DMS114 treated with DMSO at 0.1 percent for 48 hours (cell line): ENCODE results near the gene MPRIP.
"Not testable (repeated sequence)": the region's sequence is repeated elsewhere in the genome, so short reads cannot be mapped to it uniquely, and the experiment has no call there.

Experiments
- DNase-seq: peaks from one replicate; lab custom pipeline; 2025; ENCODE audit not compliant: unreplicated experiment; lab: John Stamatoyannopoulos, UW

MPRIP gene

DNA sequence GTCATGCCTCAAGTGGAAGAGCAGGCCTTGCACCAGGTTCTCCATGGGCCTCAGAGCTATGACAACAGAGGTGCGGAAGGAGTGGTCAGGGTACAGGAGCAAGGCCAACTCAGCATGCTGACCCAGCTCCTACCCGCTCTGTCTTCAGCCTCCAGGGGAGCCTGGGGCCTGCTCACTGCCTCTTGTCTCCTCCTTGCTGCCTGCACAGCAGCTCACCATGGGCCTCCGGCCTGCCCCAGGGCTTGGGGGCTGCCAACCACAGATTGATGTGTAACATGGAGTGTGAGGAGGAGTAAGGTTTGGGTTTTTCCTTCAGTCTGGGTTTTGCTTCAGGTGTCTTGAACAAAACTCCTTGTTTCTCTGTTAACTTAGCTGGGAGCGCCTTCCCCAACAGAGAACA, 101.8 kb downstream of the MPRIP start:
- no peak for DNase-seq

DNA sequence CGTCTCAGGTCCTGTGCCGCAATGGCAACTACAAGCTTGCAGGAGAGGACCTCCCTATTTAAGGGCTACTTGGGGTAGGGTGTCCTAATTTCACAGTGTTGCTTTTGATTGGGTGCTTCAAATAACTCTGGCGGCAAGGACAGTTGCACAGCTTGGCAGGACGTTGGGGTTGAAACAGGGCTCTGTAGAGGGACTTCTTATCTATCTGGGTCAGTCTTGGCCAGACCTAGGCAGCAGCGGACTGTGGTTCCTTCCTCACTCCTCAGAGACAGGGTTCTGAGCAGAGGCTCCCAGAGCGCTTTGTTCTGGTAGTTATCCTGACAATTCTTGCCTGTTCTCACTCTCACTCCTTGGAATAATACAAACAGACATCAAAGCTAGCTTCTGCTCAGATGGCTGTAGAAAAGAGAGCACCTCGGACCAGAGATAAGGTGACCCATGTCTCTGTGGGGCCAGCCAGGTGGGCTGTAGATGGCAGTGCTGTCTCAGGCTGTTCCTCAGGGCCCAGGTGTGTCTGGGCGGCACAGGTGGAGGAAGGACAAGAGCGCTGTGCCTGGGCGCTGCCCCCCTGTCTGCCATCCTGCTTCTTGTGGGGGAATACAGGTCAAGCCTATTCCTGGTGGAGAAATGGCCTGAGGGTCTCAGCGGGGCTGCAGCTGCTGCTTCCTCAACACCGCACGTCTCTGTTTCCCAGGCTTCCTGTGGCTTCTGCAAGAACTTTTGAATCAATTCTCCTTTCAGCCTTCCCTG, 102.8 kb downstream of the MPRIP start:
- DNase-seq, result no peak

DNA sequence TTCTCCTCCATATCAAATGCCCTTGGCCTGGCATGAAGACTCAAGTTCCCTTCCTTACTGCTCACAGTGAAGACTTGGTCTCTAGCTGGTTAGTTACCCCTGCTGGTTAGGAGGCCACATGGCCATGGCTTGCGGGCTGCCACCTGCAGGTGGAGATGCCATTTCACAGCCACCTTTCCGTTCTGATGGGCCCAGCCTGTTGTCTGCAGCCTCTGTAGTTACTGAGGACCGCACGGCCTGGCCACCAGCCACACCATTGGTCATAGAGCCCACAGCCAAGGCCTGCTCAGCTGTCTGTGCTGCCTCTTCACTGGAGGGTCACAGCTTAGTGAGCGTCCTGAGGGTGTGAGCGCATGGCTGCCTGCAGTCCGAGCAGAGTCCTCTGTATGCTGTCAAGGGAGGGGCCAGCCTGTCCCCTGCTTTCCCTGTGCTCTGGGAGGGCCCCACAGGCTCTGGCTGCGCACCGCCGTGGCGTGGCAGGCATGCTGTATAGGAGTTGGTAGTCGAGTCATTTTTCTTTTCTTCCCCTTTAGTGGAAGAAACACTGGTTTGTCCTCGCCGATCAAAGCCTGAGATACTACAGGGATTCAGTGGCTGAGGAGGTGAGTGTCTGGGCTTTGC, 104.6 kb downstream of the MPRIP start:
- no peak for DNase-seq

DNA sequence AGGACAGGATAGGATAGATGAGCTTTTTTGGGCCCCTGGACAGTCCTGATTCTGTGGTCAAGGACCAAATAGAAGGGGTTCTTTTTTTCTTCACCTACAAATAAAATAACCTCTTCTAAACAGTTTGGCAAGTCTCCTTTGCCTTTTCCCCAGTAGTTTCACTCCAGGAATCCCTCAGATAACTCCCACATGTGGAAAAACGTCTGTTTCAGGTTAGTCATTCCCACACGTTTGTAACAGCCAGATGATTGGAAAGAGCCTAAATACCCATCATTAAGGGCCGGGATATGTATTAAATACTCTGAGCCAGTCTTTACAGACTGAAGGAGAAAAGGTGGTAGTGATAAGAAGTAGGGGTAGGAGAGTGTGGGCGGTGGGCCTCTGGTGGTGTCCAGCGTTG, 105.6 kb downstream of the MPRIP start:
- no peak for DNase-seq

DNA sequence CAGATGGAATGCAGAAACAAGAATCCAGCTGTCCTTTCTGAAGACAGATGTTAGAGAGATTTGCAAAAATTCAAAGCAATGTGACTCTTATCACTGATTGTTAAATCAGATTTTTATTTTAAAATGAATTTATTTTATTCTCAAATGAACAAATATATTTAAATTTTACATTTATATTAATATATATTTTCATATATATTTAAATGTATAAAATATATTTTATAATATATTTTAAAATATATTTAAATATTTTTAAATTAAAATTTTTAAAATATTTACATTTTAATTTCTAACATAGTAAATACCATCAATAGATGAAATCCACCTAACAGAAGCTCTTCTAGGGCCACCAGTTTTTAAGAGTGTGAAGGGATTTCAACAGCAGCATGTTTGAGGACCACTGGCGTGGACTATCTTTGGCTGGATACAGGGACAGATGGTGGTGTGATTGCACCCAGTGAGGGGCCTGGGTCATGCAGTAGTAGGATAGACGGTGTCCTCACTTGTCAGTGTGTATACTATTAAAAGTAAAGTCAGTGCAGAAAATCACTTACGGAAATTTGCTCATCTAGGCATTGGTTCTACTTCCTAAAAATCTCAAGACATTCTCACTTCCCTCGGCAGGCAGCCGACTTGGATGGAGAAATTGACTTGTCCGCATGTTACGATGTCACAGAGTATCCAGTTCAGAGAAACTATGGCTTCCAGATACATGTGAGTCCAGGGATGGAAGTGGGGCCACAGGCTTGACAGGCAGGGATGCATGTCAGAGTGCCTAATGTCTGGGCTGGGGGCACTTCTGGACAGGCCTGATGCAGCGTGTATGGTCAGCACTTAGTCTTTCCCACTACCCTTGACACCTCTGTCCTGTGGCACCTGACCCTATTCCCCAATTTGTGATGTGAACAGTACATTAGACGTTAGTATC, 107.5 kb downstream of the MPRIP start:
- no peak for DNase-seq

DNA sequence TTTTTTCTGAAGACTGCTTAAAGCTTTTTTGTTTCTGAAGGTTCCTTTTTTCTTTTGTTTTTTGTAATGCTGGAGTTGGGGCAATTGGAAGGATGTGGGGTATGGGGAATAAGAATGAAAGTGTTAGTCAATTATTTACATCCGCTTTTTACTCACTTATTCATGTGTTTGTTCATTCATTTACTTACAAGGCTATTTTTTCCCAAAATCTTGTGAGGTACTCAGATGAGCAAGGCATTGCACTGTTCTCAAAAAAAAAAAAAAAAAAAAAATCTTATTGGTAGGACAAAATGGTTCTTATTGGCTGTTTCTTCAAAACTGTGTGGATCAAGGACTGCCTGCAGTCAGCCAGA, 108.2 kb downstream of the MPRIP start:
- DNase-seq, result no peak

DNA sequence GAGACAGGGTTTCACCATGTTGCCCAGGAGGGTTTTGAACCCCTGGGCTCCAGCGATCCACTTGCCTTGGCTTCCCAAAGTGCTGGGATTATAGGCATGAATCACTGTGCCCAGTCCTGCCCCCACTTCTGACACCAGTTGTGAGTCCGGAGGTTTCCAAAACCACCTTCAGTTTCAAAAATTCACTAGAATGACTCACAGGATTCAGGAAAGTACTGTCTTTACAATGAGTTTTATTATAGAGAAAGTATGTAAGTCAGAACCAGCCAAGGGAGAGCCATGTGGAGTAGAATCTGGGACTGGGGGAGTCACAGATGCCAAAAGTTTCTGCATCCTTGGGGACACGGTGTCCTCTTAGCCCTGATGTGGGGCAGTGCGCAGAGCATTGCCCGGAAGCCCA, 108.8 kb downstream of the MPRIP start:
- no peak for DNase-seq

DNA sequence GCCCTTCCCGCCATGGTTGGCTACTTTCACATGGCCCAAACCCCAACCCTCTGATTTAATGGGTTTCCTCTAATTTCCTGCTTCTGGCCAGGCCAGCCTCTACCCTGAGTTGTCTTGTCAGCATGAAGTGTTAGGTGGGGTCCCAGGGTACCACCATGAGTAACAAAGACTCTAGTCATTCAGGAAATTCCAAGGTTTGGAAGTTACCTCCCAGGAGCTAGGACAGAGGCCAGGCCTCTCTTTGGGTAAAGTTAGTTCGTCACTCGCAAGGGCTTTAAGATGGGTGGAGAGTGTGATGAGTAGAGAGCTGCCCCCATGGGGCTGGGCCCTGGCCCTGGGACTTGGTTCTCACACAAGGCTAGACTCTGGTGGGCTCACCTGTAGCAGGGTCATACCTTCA, 109.3 kb downstream of the MPRIP start:
- no peak for DNase-seq

DNA sequence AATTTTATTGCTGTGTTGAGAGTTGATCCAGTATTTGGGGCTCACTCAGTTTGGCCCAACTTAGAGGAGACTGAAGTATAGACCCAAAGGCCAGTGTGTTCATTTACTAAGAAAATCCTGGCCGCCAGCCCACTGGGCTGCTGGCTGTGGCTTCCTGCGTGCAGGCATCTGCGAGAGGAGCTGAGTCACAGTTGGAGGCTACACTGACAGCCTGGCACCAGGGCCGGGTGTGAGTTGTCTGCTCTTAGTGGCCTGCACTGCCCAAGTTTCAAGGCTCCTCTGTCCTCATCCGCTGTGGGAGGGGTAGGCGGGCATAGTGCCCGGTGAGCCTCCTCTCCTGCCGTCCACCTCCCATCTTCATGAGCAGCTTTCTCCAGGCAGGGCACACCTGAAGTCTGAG, 109.7 kb downstream of the MPRIP start:
- DNase-seq, result no peak

DNA sequence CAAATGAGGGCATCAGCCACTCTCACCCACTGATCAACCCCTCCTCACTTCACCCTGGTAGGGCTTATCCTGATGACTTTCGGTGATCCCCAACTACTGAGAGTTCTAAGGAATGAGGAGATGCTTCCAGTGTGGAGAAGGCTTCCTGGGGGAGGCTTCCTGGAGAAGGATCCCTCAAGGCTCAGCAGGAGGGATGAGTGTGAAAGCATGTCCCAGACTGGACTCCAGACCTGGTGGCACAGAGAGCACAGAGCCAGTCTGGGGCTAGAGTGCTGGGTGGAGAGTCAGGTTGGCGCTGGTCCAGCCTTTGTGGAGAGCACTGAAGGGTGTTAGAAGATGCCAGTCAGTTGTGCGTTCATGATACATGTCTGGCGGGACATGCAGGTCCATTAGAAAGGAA, 110.1 kb downstream of the MPRIP start:
- DNase-seq, result no peak

DNA sequence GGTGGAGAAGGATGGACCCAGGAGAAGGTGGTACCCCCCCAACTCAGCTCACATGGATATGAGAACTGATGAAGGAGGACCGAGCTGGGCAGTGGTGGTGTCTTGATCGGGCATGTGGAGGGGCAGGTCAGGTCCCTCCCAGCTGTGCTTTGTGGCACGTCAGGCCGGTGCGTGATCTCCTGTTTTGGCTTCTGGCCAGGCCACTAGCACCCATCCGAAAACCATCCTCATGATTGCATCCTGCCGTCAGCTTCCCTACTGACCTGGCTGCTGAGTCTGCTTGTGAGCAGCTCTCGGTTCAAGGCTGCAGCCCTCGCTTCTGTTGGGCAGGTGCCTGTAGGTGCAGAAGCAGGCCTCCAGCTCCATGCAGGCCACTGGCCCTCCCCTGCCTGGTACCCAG, 110.8 kb downstream of the MPRIP start:
- DNase-seq, result no peak

DNA sequence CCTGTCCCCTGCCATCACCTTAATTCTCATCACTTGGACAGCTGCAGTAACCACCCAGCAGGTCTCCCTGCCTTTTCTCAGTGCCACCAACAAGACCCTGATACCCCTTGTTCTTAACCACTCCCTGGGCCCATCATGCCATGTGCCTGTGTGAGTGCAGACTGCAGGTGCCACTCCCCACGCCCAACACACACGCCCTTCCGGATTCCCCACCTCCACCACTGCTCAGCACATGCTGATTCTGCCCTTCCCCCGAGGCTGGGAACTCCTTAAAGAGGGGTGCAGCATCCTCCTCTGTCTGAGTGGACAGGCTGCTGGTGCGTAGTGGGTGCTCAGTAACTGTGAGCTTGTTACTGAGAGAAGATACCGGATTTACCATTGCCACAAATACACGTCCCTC, 111.5 kb downstream of the MPRIP start:
- no peak for DNase-seq

DNA sequence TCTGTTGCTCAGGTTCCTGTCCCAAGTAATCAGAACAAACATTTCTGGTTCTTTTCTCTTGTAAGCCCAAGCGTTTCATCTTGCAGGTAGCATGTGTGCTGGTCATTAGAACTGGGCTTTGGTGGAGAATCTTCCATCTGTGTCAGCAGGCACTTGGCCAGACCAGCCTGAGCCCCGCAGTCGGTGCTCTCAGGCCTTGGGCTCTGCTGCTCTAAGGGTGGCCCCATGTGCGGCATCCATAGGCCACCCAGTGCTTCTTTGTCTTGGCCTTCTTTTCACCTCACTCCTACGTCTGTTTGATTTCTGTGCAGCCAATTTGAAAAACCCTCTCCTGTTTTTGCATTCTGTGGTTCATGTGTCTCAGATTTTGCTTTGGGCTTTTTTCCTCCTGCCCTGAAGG, 112.3 kb downstream of the MPRIP start:
- DNase-seq, result no peak

DNA sequence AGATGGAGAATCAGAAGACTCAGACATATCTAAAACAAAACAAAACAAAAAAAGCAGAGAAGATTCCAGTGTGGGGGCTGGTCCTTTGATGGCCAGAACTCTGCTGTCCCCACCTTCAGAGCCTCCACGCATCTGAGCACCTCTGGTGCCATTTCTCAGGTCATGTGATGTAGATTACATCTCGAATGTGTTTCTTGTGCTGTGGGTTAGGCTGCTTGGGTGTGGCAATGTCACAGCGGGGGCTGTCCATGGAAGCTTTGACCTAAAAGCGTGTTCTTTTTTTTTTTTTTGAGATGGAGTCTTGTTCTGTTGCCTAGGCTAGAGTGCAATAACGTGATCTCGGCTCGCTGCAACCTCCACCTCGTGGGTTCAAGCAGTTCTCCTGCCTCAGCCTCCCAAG, 112.7 kb downstream of the MPRIP start:
- no peak for DNase-seq

DNA sequence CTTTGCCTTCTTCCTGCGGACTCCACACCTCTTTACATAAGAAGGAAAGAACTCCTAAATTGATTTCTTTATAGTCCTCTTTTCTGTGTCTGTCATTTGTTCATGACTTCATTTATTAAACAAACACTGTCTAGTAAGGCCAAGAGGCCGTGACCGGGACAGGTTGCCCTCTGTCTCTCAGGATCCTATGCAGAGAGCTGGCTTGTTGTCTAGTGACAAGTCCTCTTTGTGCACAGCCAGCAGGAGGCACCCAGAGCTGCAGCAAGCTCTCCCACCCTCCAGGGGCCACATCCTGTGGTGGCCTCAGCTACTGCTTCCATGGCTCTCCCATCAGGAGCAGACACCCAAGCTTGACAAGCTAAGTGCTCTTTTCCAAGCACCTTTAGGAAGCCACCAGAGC, 113.3 kb downstream of the MPRIP start:
- DNase-seq, result no peak

DNA sequence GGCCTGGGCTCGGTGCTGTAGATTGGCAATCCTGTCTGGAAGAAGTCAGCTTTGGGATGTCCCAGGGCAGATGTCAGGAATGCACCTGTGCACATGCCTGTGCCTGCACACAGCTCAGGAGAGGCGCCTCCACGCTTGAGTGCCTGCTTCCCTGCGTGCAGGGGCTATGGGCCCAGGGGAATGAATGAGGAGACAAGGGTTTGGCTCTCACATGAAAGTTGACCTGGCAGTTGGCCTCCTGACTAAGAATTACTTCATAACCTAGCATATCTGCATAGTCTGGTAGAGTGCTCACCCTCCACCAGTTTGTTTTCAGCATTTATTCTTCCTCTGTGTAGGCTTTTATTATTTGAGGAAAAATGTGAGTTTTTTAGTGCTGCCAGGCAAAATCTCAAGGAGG, 113.8 kb downstream of the MPRIP start:
- DNase-seq, result no peak

DNA sequence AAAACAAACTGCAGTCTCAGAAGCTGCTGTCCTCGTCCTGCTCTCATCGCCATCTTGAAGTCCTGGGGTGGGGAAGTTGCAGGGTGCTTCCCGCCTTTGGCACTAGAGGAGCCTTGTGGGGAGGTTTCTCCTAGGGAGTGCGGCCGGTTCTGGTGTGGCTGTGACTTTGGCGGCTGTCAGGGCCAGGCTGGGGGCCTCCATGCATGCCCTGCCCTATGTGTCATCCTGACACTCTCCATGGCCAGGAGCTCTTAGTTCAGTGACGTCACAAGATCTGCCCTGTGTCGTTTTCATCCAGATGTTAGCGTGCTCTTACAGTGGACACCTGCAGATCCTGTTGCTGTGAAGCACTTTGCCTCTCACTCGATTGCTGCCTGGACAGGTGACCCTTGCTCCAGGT, 114.3 kb downstream of the MPRIP start:
- DNase-seq, result no peak

DNA sequence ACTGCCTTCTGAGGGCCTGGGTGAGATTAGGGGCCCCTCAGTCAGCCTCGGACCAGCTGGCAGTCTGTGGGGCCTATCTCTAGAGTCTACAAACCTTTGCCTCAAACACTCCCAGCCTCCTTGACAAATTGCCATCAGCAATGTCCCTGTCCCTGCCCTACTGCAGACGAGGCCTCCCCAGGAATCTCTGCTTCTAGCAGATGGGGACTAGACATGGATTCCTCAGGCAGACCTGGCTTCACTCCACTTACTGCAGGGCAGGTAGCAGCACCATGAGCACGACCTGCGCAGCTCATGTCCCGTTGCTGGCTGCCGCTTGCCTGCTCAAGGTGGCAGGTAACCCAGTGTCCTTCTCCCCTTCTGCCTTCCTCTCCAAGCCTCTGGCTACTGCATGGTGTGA, 114.8 kb downstream of the MPRIP start:
- no peak for DNase-seq

DNA sequence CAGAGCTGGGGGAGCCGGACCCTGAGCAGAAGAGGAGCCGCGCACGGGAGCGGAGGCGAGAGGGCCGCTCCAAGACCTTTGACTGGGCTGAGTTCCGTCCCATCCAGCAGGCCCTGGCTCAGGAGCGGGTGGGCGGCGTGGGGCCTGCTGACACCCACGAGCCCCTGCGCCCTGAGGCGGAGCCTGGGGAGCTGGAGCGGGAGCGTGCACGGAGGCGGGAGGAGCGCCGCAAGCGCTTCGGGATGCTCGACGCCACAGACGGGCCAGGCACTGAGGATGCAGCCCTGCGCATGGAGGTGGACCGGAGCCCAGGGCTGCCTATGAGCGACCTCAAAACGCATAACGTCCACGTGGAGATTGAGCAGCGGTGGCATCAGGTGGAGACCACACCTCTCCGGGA, 116.2 kb downstream of the MPRIP start:
- not testable (repeated sequence) for DNase-seq

DNA sequence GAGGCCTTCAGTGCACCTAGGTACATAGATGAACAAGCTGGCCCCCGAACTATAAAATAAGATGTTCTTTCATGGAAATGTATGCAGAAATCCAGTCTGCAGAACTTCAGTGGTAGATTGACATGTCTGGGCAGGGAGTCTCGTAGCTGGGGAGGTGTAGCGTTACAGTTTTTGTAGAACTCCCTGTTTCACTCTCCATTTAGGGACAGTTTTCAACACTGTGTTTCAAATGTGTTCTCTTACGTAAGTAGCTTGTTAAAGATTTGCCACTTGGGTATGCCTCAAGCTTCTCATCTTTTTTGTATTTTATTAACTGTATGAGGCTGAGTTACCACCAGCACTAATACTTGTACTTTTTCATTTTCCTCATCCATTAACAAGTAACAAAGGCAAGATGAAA, 117.3 kb downstream of the MPRIP start:
- no peak for DNase-seq

DNA sequence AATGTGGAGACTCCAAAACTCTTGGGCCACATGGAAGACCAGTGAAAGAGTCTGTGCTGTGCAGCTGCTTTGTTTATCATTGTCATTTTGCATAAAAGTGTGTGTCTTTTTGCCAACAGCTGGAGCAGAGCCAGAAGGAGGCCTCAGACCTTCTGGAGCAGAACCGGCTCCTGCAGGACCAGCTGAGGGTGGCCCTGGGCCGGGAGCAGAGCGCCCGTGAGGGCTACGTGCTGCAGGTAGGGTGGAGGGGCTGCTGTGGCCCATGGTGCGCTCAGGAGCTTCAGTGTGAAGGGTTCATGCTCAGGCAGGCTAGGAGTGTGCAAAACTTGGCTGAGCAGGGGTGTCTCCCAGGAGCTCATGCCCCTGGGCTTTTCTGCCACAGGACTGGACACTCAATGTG, 118.9 kb downstream of the MPRIP start:
- DNase-seq, result no peak

DNA sequence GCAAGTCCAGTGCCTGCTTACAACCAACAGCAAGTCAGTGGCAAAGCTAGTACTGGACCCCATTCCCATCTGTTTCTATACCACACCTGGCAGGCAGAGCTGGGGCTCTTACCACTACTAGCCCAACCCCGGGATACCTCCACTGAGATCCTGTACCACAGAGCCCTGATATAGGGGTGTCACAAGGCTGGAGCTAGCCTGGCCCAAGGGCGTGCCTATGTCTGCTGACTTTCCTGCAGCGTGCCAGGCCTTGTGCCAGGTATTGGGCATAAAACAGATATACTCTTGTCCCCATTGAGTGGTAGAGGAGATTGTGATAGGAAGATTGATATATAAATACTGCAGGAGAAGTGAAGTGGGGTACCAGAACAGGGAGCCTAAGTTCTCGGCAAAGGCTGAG, 119.5 kb downstream of the MPRIP start:
- DNase-seq, result no peak
